GM19397 (cell line): Measurements from ENCODE around the gene DNAJC11.
"Not testable (repeated sequence)": the region's sequence is repeated elsewhere in the genome, so short reads cannot be mapped to it uniquely, and the experiment has no call there.

Source experiments
- ATAC-seq: cut with Tn5 transposase; IDR thresholded peaks from one replicate; pipeline ENCODE4 v1.9.1; 2021; ENCODE audit warnings: mild to moderate bottlenecking, moderate library complexity; ENCODE audit not compliant: unreplicated experiment

The DNAJC11 gene

DNA sequence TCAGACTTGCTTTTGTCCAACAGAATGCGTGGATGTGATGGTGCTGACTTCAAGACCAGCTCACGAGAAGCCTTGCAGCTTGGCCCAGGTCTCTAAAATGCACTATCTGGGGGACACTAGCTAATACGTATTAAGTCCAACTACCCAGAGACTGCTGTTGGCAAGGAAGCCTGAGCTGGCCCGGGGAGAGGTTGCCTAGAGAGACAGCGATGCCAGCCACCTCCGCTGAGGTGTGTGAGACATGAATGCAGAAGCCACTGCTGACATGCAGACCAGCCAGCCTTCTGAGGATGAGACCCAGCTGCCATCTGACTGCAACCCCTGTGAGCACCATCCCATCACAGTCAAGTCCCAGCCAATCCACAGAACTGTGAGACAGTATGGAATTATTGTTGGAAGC, 44.5 kb downstream of the DNAJC11 start:
- ATAC-seq, result no peak

DNA sequence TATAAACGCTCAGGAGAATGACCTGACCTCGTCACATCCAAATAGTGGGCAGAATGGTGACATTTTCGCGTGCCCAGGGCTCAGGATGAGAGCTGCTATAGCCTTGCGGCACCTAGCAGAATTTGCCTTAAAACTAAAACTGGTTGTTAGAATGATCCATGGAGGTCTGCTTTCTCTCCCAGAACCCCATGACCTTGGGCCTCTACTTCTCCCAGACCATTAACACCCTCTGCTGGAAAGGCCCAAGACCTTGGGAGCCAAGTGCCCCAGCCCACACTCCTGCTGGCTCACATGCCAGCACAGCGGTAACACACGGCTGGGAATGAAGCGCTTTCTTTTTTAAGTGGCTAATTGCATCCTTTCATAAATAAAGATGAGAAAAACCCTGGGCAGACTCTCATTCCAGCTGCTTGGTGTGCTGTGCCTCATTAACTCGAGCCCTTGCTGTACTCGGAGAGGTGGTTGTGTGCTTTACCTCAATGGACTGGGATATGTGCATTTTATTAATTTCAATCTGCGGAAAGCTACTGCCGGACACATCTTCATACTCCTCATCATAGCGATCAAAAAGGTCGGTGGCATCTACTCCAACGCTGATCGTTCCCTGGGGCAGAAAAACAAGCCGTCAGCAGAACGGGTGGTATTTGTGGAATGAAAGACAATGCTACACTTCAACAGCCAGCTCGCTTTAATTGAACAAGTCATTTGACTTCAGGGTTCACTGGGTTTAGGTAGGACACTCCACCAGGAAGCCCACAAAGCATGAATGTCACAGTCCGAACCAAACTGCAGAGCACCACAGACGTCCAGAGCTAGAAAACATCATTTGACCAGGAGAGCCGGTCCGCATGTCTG, 48.0 kb downstream of the DNAJC11 start:
- ATAC-seq, result no peak

DNA sequence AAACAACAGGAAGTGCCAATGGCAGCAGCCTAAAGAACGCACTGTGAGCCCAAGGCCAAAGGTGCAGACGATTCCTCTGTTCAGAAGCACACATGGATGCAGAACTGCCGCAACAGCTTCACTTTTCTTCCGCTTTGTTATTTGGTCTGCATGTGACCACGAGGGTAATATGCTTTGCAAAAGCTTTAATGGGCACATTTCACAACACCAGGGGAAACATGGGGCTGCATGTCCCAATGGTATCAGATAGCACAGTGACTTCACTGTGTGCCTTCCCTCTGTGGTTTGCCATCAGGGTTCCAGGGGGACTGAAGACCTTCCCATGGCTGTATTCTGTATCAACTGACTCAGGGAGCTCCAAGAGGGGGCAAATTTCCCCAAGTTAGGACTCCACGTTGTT, 48.6 kb downstream of the DNAJC11 start:
- no peak for ATAC-seq

DNA sequence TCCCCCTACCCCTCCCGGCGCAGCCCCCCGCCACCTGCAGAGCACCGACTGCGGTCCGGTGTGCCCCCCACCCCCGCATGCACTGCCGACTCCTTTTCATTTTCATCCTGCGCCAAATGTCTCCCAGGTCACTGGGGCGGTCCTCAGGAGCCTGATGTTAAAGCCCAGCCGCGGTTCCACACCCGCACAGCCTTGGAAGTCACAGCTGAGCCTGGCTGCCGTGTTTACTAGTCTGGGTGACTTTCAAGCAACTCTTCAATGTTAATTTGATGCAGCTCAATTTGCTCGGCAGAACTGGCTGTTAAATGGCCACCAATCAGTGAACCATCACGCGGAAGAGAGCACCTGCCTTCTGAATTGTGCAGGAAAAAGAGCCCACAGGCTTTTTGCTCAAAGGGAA, 49.7 kb downstream of the DNAJC11 start:
- no peak for ATAC-seq

DNA sequence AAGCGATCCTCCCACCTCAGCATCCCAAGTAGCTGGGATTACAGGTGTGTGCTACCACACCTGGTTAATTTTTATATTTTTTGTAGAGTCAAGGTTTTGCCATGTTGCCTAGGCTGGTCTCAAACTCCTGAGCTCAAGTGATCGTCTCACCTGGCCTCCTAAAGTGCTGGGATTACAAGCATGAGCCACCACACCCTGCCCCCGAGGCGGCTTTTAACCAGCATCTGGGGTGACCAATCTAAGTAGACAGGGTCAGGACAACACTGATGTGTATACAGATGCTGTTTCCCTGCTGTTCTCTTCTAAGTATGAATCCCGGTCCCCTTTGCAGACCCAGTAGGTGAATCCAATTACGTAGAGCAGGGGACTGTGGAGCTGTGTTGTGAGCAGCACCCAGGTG, 53.1 kb downstream of the DNAJC11 start:
- no peak for ATAC-seq

DNA sequence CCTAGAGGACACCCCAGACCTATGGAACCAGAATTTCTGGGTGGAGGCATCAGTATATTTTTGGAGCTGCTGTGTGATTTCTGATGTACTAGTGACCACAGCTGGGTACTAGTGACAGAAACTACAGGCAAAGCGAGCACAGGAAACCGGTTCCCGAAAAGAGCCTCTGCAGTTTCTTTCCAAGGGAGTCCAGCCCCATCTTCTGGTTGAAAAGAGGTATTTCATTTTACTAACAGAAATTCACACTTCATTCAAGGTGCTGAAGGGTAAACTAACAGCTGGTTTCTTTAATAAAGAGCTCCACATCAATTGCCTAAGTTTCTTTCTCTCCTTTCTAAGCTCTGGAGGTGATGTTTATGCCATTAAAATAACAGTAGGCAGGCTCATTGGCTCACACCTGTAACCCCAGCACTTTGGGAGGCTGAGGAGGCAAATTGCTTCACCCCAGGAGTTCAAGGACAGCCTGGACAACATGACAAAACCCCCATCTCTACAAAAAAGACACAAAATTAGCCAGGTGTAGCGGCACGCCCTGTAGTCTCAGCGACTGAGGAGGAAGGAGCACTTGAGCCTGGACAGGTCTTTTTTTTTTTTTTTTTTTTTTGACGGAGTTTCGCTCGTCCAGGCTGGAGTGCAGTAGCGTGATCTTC, 55.0 kb downstream of the DNAJC11 start:
- ATAC-seq, result no peak

DNA sequence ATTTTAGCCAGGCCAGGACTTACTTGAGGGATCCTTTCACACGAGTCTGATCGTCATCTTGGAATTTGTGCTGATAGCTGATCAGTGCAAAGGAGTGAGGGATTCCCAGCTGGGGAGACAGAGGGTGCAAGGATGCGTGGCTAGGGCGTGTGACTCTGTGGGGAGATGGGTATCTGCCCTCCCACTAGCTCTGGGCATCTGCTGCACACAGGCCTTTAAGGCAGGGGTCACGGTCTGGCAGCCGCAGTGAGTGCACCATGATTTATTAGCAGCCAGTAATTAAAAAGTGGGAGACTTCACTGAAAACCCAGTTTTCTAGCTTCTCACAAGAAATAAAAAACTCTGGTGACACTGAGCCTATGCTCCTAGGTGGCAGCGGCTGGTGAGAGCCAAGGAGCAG, 56.6 kb downstream of the DNAJC11 start:
- ATAC-seq, result no peak

DNA sequence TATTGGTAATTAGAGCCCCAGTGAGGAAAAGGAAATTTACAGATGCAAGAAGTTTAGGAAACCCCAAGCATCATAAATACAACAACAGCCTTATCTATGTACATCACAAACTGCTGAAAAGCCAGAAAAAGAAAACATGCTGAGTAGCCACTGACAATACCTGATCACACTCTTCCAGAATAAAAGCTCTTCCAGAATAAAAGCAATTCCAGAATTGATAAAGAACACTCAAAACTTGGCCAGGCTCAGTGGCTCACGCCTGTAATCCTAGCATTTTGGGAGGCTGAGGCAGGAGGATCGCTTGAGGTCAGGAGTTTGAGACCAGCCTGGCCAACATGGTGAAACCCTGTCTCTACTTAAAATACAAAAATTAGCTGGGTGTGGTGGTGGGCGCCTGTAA, 60.7 kb downstream of the DNAJC11 start:
- not testable (repeated sequence) for ATAC-seq

DNA sequence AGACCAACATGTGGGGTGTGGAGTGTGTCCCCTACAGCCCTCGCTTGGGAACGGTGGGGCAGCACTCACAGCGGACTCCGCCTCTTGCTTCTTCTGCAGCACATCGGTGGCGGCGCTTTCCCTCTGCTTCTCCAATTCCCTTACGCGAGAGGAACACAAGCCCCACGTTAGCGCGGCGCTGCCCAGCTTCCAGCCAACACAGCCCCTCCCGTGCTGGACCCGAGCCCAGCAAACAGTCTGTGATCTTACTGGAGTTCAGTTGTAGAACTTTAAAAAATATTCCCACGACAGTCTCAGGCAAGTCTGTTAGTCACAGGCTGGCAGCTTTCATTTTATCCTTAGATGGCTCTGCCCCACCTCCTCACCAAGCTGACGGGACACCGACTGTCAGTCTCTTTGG, 63.4 kb downstream of the DNAJC11 start:
- ATAC-seq, result no peak

DNA sequence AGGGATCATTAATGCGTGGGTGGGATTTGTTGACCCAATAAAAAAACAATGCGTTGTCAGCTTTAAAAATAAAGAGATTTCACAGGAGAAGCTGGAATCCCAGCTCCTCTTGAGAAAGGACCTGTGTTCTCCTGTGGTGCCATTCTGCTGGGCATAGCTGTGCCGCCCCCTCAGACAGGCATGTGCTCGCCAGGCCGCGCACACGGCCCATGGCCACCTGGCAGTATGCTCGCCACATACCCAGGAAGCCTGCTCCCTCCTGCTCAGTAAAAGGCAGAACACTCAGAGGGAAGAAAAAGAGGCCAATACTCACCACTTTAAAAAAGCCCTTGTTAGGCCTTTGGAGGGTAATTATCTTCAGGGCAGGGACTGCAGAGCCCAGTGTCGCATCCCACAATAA, 63.8 kb downstream of the DNAJC11 start:
- no peak for ATAC-seq

DNA sequence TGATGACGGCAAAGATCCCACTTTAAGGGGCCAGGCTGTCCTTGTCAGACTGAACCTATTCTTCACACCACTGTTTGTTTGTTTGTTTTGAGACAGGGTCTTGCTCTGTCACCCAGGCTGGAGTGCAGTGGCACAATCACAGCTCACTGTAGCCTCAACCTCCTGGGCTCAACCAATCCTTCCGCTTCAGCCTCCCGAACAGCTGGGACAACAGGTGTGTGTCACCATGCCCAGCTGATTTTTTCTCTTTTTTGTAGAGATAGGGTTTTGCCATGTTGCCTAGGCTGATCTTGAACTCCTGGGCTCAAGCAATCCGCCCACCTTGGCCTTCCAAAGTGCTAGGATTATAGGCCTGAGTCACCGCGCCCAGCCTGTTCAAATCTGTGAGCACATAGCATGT, 64.8 kb downstream of the DNAJC11 start:
- not testable (repeated sequence) for ATAC-seq

DNA sequence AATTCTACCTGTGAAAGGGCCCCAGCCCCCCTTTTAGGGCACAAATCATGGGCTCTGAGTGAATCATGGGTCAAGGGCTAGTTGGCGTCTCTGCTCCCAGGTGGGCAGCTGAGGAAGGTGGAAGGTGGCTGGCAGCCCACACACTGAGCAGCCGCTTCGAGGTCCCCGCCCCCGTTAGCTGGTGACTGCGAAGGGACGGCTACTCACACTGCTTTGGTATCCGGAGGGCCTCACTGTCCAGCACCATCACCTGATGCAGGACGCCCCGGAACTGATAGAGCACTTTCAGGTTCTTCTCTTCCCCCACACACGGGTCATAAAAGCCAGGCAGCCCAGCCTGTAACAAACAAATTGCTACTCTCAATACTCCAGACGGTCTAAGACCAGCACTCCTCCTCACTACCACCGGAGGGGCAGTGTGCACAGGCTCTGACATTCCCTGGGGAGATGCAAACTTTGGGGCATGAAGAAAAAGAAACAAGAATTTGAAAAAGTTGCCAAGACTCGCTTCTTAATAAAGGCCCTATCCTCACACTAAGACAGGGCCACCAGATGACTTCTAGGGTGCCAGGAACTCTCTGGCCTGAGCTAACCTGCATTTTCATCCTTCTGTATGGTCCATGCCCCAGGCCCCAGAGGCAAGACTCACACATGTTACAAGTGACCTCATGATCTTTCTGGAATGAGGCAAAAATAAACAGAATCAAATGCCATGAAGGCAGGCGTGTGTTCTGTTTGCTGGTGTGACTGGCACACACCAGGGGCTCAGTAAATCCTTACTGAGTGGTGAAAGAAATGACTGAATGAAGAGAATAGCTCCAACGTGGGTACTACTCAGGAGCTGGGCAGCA, 65.5 kb downstream of the DNAJC11 start:
- no peak for ATAC-seq

DNA sequence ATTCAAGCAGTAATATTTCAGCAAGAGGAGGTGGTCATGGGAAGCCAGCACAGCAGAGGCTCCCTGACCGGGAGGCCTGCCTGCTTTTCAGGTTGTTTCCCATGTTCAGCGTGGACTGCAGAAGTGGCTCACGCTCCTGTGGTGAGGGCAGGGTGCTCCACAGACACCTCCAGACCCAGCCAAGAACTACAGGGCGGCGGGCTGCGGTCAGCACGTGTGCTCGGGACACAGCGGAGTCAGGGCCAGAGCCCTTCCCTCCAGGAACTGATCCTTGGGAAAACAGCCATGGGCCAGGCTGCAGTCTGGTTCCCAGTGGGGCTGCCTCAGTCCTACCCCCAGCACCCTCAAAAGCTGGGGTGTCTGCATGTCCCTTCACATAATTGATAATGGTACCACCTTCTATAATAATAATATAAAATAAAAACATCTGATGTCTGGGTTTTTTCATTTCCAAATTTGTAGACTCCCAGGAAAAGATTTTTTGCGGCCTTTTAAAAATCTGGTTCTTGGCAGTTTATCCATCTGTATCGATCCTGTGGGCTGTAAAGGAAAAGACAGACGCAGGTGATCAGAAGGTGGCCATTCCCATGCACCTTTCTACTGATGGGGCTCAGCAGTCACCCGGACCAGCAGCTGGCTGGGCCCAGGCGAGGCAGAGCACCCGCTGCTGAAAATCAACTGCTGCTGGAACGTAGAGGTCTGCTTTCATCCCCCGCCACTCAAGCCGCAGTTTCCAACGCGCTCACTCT, 66.3 kb downstream of the DNAJC11 start:
- no peak for ATAC-seq

DNA sequence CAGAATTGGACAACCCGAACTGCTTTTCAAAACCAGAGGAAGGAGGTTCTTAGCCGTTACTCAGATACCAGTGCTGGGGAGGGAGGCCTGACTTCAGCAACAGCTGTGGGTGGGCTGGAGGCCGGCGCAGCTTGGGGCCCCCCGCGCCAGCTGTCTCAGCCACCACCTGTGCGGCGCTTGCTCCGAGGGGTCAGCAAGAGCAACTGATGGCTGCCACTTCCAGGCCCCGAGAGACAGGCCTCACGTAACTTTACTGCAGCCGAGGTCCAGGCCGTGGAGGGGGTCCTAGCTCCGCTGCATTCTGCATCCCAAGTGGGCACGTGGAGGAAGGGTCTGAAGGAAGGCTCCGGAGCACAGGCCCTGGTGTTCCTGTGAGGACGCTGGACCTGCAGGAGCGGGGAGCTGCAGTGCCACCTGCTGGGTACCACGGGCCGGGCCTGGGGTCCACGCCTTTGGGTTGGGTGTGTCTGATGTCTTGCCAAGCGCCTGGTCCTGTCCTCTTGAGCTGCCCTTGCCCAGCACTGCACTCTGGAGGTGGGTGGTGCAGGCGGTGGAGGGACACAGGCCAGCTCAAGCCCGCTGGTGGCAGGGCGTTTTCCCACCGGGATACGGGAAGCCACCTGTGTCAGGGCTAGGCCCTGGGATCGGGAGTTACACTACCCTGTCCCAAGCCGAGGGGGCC, 67.1 kb downstream of the DNAJC11 start:
- no peak for ATAC-seq

DNA sequence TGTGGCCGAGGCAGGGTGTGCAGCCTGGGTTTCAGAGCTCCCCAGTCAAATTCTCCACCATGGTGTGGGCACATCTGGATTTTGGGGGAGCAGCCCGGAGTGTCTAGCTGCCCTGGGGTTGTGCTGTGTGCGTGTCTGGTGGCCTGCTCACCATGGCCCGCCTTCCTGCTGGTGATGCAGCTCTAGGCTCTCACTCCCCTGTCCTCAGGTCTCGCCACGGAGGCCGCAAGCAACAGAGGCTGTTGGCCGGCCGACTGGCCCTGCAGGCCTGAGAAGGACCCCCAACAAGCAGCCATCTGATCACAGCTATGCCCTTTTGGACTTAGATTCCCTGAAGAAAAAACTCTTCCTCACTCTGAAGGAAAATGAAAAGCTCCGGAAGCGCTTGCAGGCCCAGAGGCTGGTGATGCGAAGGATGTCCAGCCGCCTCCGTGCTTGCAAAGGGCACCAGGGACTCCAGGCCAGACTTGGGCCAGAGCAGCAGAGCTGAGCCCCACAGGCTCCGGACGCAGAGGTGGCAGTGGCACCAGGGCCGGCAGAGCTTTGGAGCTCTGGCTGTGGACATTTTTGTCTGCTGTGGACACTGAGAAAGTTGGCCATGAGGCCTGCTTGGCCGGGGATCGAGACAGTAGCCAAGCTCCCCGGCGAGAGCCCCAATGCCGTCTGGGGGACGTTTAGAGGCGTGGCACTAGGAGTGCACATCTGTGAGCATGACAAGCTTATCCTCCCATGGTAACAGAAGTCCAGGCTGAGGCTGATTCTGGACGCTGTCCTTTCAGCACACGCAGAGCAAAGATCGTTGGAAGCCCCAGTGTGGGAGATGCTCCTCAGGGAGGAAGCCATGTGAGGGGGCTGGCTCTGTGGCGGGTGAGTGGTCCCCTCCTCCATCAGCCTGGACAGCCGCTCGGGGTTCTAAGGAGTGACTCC, 68.8 kb downstream of the DNAJC11 start:
- ATAC-seq, result no peak

DNA sequence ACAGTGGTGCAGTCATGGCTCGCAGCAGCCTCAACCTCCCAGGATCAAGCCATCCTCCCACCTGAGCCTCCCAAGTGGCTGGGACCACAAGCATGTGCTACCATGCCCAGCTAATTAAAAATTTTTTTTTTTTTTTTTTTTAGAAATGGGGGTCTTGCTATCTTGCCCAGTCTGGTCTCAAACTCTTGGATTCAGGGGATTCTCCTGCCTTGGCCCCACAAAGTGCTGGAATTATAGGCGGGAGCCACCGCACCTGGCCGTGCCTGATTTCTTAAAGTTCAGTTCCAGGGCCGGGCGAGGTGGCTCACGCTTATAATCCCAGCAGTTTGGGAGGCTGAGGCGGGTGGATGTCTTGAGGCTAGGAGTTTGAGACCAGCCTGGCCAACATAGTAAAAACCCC, 70.6 kb downstream of the DNAJC11 start:
- ATAC-seq, result no peak

DNA sequence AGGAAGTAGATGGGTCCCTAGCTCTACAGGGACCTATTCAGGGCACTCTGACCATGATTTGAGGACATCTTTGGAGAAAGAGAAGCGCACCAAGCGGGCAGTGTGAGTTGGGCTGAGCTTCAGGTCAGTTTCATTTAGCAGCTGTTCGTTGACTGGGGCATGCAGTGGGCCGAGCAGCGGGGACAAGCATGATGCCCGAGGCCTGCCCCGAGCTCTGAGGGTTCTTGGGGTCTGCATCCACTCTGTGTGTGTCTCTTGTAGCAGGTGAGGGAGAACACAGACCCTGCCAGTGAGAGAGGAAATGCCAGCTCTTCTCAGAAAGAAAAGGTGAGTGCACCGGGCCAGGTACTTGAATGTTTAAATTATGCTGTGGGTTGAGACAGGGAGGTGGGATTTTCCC, 71.6 kb downstream of the DNAJC11 start:
- no peak for ATAC-seq

DNA sequence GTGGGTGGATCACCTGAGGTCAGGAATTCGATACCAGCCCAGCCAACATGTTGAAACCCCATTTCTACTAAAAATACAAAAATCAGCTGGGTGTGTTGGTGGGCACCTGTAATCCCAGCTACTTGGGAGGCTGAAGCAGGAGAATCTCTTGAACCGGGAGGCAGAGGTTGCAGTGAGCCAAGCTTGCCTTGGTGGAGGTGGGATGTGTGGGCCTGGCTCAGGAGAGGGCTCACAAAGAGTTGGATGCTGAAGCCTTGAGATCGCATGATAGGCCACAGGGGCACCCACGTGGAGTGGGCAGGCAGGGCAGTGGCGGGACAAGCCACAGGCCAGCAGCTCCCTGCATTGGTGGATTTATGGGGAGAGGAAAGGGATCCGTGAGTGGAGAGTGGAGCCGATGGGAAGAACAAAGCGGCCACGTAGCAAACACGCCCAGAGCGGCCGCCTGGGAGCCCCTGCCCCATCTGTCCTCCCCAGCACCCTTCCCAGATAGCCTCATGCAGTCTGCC, 72.6 kb downstream of the DNAJC11 start:
- ATAC-seq, result no peak
